NB4 (cell line): ENCODE measurements around the gene ACTMAP.

Source experiments
- CTCF ChIP-seq: IDR thresholded peaks from one replicate; pipeline ENCODE4 v1.5.1; 2012; ENCODE audit warnings: low read depth, low read length
- MAX ChIP-seq: IDR thresholded peaks from 2 replicates; pipeline ENCODE4 v1.6.1; 2011; ENCODE audit warnings: low read depth, low read length
- POLR2A ChIP-seq: IDR thresholded peaks from 2 replicates; pipeline ENCODE4 v1.6.1; 2011; ENCODE audit warnings: mild to moderate bottlenecking; ENCODE audit not compliant: insufficient read length; ENCODE audit errors: extremely low read depth

GRCh38 chr19:40759352-40759751 lies 9.1 kb upstream of the ACTMAP start:
- TF ChIP-seq CTCF (no peak), POLR2A (no peak), MAX (no peak)
